GM21619 (cell line): ENCODE results near the gene IL12A.
A peak's percentile ranks its signal among the peaks of the same experiment; 100 is the strongest.

ENCODE experiments used
- ATAC-seq: cut with Tn5 transposase; IDR thresholded peaks from one replicate; pipeline ENCODE4 v1.9.1; 2021; ENCODE audit not compliant: unreplicated experiment

The IL12A gene

GRCh38 chr3:160023476-160023875, 34.8 kb downstream of the IL12A start:
- no peak for ATAC-seq

DNA sequence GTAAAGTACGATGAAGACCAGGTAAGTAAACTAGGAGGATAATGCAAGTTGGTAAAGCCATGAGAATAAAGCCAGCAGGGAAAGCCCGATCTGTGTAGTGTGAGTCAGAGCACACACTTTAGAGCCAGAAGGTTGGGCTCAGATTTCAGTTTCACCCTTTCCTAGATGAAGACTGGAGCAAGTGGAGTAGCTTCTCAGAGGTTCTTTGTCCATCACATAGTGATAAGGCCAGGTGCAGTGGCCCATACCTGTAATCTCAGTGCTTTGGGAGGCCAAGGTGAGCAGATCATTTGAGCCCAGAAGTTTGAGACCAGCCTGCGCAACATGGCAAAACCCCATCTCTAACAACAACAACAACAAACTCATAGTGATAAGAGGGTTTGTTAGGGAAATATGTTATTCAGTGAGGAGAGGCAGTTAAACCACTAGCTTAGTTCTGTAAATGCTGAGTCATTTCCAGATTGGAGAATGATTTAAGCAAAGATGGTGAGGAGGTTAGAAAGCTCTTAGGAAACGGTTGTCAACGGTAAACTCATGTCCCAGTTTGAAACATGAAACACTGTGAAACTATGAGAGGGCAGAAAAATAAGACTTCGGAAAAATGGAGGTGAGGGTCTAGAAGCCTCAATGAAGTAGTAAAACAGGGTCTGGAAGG, 39.0 kb downstream of the IL12A start:
- ATAC-seq: peak; percentile 94

DNA sequence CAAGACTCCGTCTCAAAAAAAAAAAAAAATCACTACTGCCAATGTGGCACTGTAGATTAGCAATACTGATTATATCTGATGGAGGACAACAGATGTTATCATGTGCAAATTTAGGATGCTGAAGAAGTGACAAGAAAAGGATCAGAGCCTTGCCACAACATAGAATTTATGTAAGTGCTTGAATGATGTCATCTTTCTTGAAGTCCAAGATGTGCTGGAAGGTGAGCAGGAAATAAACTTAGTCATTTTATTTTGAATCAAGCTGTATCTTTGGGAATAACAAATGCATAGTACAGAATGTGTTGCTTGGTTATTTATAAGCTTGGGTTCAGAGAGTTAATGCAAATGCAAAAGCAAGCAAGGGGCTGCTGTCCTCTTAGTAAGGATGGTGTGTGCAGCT, 47.1 kb downstream of the IL12A start:
- ATAC-seq: no peak

DNA sequence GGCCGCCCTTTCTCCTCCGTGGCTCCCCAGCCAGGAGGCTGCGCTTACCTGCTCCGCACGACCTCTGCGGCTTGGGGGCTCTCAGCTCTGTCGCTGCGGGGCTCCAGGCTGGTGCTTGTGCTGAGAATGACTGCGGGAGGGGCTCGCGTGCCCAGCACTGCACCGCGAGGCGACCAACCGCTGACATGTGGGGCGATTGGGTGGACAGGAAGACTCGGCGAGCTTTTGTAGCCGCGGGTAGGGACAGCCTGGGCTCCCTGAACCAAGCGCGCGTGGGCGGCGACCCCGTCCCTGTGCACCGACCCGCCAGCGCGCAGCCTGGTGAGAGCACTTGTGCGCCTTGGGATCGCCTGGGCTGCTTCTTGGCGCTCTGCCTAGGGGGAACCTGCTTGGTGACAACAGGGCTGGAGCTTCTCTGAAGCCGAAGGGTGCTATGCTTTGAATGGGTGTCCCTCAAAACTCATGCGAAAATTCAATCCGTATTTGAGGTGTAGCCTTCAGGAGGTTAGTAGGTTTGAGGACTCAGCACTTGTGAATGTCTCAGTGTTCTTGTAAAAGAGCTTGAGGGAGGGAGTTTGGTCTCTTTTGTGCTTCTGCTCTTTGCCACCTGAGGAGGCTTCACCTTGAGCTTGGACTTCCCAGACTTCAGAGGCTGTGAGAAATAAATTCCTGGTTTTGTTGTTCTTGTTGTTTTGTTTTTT, 50.4 kb downstream of the IL12A start:
- no peak for ATAC-seq

DNA sequence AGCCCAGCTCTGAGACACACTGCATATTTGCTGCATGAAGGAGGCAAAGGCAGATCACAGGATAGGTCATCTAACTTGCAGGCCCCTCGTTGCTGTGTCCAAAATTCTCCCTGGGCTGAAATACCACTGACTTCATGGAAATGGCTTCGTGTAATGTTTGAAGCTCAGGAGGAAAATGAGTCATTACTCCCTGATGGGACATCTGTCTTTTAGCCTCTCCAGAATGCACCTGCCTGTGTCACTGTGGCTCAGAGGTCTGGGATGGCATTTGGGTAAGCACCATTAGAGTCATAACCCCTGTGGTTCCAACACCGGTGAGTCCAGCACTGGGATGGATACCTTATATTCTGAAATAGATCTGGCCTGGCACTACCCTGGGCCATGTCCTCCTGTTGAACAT, 51.5 kb downstream of the IL12A start:
- no peak for ATAC-seq

GRCh38 chr3:160041465-160041864, 52.8 kb downstream of the IL12A start:
- ATAC-seq: no peak

- ATAC-seq: no peak
These were observed 55.5 kb downstream of the IL12A start for GRCh38 chr3:160044121-160044520.
